Activated CD4-positive, alpha-beta T cell treated with anti-CD3 and anti-CD28 coated beads for 1 hour (primary cell): ENCODE results near the gene EME1.
"Not testable (repeated sequence)": the region's sequence is repeated elsewhere in the genome, so short reads cannot be mapped to it uniquely, and the experiment has no call there.

ENCODE experiments used
- DNase-seq: peaks from one replicate; pipeline ENCODE4 v3.0.0-alpha.2; 2020

The EME1 gene

DNA sequence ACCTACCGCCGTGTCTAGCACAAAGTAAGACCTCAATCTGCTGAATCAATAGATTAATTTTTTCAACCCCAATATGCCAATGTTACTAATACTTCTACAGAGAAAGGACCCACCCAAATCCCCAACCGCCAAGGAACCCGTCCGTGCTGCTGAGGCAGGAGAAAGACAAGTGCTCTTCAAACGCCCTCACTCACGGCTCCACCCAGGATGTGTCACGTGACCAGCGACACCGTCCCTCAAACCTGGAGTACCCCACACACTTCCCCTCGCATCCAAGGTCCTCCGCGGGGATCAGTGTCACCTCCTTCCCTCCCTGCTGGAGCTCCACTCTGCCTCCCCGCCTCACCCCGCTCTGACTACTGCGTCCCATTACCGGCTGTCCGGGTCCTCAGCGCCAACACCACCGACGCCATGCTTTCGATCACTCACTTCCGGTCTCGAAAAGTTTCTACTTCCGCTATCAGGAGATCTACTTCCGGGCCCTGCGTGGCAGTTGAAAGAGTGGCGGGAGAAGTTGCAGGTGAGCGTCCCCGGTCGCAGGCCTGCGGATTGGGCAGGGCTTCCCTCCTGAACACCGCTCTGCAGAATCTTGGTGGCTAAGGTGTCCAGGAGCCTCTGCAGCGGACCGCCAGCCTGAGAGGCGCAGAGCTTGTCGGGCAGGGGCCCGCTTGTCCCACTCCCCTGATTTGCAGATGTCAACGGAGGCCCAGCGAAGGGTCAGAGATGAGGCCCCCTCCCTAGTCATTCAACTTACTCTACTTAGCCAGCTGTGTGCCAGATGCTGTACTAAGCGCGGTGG, at the start of gene EME1, which contains the start of gene MRPL27:
Gene EME1 (plus strand): TSS at position 472 of the 799 bp plus-strand sequence. CDS start 1,980 bp downstream, outside the sequence.
Gene MRPL27 (minus strand): TSS at position 427 of the 799 bp plus-strand sequence. CDS start 14 bp downstream, at position 413.
- DNase-seq, result peak; percentile 78

- no peak for DNase-seq
These were observed 47.1 kb upstream of the EME1 start for GRCh38 chr17:50325906-50326305.

DNA sequence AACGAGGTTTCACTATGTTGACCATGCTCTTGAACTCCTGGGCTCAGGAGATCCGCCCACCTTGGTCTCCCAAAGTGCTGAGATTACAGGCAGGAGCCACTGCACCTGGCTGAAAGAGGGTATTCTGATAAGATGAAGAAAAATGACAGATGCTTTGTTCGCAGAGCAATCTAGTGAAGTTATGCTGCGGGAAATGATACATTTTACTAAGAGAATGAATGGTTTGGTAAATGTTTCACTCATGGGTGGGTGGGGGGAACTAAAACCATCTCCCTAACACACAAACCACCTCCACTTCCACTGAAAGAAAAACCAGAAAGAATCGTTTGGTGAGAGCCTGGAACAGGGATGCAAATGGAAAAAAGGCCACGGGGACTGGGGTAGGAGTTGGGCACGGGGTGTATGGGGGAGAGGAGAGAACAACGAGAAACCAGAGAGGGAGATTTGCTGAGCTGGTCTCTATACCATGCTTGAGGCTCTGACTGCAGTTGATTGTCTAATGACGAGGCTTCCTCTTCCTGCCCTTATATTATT, 46.1 kb upstream of the EME1 start:
- no peak for DNase-seq

GRCh38 chr17:50328363-50329325, 44.4 kb upstream of the EME1 start:
- no peak for DNase-seq

DNA sequence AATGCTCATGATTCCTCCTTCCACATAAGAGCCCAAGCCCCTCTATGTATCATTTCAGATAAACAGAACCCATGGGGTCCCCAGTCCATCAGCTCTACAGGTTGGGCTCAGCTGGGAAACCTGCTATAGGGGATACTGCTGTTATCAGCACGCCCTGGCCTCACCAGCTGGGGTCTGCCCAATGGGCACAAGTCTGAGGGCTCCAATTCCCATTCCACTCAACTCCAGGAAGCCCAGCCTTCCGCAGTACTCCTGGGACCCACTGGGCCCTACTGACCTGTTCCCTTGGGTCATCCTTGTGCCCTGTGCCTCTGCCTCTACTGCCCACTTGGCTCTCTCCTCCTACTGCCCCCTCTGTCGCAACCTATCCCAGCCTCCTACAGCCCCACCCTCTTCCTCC, 43.3 kb upstream of the EME1 start:
- DNase-seq, result no peak

- DNase-seq, result no peak
These were observed 42.8 kb upstream of the EME1 start for GRCh38 chr17:50330151-50330775.

GRCh38 chr17:50331085-50331791, 41.8 kb upstream of the EME1 start:
- DNase-seq, result no peak

GRCh38 chr17:50332196-50332595, 40.8 kb upstream of the EME1 start:
- DNase-seq, result no peak

GRCh38 chr17:50333291-50334057, 39.6 kb upstream of the EME1 start:
- DNase-seq, result not testable (repeated sequence)

DNA sequence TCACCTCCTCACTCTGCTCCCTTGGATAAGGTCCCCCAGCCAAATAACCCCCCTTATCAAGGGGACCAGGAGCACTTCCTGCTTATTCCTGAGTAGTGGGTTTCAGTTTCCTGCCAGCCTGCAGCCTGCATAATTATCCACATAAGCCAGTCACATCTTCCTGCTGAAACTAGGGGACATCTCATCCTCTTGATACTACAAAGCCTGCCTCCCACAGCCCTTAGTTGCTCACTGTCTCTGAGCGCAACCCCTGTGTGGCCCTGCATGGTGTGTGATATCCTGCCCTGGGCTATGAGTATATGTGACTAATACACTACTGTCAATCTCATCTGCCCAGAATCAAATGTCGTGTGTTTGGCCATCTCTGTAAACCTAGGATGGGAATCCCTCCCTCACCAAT, 35.1 kb upstream of the EME1 start:
- no peak for DNase-seq

DNA sequence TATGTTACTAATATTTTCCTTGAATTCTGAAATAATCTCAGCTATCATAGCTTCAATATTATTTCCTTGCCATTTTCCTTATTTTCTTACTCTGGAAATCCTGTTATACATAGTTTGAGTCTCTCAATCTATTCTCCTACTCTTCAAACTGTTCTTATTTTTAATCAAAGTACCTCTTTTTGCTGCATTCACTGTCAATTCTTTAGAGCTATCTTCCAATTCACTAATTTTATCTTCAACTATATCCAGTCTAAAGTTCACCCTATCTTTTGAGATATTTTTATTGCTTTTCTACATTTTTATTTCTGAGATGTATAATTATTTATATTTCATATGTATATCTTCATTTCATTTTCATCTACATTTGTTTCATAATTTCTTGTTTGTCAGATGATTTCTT, 34.4 kb upstream of the EME1 start:
- no peak for DNase-seq

GRCh38 chr17:50339381-50339780, 33.6 kb upstream of the EME1 start:
- no peak for DNase-seq

GRCh38 chr17:50344731-50345365, 28.2 kb upstream of the EME1 start:
- no peak for DNase-seq

DNA sequence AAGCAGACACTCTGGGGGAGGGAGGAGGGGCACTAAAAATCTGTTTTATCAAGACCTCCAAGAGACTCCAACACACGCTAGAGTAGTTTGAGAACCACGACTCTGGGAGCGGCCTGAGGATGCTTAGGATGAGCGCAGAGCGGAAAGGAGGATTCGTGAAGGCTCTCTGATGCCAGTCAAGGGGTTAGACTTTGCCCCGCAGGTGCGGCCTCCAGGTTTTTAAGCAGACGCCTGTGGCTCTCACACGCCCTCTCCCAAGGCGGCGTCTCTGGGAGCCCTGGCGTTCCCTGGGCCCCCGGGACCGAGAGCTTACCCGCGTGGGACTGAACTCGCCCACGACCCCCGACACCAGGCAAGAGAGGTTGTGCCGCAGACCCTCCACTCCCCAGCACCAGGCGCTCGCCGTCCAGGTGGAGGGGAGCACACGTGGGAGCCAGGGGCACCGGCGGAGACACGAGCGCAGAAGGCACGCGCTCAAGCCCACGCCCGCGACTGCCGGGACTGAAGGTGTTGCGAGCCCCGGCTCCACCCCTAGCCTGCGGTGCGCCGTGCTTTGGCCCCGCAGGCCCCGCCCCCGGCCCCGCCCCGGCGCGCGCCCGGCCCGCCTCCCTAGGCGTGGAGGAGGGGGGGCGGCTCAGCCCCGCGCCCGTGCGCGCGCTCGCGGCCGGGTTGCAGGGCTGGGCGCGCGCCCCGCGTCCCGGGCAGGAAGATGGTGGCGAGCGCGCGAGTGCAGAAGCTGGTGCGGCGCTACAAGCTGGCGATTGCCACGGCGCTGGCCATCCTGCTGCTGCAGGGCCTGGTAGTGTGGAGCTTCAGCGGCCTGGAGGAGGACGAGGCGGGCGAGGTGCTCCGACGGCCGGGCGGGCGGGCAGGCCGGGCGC, 27.4 kb upstream of the EME1 start, which contains the start of gene XYLT2:
Gene XYLT2 (plus strand): TSS at position 695 of the 881 bp plus-strand sequence. CDS start 15 bp downstream, at position 710.
- peak; percentile 88 for DNase-seq

DNA sequence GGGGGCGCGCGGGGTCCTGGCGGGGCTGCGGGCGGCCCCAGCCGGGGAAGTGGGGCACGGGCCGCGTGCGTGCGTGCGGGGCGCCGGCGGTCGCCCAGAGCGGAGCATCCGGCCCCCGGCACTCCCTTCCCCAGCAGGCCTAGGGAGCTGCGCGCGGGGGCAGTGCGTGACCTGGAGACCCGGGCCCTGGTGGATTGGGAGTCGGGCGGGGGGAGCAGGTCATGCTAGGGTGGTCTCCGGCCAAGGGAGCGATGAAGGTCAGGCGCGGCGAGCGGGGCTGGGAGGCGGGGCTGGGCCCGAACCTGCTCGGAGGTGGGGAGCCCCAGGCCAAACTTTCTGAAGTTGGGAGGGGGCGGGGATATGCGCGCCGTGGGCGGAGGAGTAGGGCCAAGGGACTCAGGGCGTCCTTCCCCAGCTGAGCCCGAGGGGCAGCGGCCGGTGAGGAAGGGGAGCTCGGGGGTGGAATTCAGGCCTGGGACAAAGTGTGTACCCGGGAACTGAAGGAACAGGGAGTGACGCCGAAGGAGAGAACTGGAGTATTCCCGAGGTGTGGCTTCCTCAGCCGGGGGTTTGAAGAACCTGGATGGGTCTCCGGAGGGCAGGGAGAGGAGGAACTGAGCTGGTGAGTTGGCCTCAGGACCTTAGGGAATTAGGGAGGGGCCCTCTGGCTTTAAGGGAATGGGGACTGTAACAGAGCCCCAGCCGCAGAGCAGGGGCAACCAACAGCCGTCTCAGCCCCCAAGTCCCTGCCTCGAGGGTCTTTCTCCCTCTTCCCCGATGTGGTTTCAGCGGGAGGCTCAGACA, 26.5 kb upstream of the EME1 start:
- peak; percentile 22 for DNase-seq

GRCh38 chr17:50347117-50347893, 25.7 kb upstream of the EME1 start:
- no peak for DNase-seq

- no peak for DNase-seq
These were observed 25.1 kb upstream of the EME1 start for GRCh38 chr17:50347894-50348291.
